Left forelimb (tissue), 1 donor: Measurements from ENCODE around the gene PRDM1.

Source experiments
- DNase-seq: peaks from one replicate; pipeline ENCODE4 v3.0.0-alpha.2; 2018; ENCODE audit warnings: low spot score

PRDM1 gene

DNA sequence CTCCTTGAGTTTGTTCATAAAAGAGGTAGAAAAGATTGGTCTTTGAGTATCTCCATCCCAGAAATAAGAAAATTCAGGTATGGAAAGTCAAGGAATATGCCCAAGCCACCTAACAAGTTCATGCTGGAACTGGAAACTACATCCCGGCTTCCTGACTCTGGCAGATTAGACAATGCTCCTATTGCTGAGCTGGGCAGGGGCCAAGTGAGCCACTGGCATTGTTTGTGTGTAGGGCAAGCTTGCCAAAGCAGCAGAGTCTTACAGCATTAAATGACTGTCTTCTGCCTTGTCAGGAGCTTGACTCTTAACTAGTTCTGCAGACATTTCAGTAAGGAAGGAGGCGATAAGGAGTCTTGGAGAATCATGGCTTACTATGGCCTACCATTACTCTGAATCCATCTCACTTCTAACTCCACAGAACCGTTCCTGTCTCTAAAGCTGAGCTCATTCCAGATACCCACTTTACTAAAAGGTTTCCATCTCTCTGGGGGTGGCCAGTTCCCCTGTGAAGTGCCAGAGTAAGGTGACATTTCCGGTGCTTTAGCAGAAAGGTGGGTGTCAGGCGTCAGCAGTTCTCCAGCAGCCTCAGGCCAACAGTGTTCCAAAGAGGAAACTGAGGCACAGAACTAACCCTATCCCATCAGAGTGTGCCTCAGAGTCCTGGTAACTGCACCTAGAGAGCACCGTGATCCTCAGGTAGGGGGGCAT lies 30.1 kb downstream of the PRDM1 start:
- no peak for DNase-seq

DNA sequence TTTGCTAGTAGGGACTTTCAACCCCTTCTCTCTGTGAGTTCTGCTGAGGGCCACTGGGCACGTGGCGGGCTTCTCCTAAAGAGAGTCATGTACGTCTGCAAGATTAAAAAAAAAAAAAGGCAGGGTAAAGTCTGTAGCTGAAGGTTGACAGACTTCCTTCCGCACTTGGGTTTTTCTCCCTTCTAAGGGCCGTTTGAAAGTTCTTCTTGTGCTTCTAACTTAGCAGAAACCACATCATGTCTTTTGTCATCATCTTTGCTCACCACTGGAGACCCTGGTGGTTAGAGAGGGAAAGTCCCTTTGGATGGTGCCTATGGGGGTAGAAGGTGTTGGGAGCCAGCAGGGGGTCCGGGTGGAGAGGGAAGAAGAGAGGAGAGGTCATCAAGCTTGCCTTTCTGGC lies 31.4 kb downstream of the PRDM1 start:
- DNase-seq = no peak

DNA sequence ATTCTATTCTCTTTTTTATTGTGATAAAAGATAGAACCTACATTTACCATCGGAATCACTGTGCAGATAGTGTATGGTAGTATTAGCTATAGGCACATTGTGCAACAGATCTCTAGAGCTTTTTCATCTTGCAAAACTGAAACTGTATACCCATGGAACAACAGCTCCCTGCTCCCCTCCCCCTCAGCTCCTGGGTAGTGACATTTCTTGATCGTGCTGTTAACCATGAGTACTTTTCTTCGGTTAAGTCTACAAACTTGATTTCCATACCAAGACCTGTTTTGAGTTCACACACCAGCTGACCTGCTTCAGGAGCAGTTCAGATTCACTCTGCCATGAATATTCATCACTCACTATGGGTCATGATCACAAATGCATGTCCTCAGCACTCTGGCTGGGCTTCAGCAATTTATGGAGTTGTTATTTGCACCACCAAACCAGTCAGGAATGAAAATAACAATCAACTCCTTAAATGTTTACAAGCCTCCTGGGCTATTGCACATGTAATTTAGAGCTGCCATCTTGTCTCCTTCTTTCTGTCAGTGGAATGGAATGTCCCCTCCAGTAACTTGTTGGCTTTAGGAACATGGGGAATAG lies 32.8 kb downstream of the PRDM1 start:
- no peak for DNase-seq

DNA sequence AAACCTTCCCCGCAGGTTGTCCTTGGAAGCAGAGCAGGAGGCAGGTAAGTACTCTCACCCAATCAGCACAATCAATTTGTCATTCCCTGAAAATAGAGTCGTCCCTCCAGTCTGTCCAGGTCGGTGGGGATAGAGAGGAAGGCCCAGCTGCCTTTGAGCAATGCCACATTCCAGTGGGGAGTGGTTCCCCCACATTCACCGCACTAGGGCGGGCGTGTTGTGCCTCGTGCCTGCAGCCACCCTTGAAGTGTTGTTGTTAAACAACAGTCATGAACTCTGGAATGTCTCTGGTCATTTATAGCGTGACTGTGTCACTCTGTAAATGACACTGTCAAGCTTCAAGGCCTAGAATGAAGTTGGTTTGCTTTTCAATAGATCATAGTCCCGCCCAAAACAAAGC lies 33.4 kb downstream of the PRDM1 start:
- no peak for DNase-seq

DNA sequence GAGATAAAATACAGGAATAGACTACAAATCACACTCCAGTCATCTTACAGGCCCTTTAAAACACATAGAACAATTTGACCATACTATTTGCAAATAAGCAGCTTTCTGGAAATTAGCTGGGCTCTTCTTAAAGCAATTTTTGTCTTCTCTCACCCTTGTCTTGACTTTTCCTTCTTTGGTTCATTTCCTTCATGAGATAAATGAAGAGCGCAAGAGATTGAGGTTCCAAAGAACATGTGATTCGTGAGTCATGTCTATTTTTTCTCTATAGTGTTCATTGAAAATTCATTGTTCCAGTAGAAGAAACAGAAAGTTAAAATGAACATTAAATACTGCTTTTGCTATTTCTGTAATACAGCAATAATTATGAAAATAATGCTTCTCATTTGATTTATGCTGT lies 33.9 kb downstream of the PRDM1 start:
- DNase-seq = no peak

DNA sequence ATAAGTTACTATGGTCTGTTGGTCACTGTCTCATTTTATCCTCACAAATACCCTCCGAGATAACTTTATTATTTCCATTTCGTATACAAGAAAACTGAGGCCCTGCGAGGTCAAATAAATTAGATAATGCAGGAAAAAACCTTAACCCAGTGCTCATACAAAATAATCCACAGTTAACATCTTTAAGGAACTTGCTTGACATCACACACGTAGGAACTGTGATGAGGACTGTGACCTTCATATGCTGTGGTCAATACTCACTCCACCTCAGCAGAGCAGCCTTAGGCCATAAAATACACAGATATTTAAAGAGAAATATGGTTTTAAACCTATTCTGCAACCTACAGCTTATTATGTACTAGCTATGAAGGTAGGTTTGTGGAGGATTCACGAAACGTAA lies 34.3 kb downstream of the PRDM1 start:
- no peak for DNase-seq

DNA sequence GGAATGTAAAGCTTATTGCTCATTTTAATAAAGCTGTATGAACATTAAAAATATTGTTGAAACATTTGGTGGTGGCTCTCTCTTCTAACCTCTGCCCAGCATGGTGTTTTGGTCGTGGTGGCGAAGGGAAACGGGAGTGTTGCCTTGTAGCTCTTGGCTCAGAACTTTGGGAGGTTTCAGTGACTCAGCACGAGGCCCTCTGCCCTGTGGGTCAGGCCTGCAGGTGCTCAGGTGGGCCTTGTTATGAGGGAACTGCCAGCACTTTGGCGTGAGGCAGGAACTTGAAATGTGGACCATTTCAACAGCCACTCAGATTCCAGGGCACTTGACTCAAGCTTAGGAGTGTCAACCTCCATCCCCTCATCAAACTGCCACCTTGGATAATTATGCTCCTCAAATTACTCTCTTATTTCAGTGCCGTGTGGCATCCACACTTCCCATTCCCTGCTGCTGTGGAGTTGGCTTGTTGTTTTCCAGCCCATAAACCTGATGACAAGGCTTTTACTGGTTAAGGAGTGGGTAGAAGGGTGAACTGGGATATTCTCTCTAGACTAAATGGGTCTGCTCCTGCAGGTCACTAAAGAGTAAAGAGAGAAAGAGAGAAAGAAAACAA lies 36.3 kb downstream of the PRDM1 start:
- DNase-seq = no peak

DNA sequence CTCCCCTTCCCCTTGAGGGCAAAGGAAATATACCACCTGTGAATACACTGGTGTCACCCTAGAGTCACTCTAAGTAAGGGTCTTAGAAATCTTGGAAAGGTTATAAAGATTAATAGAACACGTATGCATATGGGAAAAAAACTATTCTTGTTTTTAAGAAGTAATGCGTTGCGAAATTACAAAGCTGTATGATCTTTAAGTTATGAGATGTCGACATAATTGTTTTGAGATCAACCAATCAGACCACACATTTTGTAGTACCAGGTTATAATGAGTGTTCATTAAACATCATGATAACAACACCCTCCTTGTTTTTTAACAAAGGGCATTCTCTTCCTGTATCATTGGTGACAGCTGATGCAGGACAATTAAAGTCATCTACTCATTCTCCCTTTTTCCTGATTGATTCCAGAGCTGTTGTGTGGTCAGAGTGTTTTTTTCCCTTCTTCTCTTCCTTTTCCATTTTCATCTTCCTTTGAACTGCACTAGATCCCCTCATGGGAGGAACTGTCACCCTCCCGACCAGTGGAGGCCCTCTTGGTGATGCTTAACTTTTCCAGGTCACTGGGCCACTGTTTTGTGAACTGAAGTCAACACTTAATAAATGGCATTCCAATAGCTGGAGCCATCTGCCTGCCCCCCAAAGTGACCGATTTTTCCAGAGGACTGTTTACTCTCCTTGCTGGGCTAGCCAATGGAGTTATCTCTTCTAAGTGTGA lies 37.0 kb downstream of the PRDM1 start:
- no peak for DNase-seq

DNA sequence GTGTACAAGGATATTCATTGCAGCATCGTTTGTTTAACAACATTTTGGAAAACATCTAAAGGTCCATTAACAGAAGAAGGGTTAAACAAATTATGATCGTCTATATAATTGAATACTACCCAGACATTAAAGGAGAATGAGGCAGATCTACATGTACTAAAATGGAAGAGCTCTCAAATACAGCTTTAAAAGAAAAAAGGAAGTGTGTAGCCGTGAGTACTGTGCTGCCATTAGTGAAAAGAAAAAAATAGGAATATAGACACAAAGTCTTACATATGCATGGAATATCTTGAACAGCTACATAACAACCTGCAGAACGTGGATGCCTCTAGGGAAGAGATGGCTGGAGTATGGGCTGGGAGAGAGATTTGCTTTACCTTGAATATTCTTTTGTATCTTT lies 37.9 kb downstream of the PRDM1 start:
- DNase-seq = no peak

DNA sequence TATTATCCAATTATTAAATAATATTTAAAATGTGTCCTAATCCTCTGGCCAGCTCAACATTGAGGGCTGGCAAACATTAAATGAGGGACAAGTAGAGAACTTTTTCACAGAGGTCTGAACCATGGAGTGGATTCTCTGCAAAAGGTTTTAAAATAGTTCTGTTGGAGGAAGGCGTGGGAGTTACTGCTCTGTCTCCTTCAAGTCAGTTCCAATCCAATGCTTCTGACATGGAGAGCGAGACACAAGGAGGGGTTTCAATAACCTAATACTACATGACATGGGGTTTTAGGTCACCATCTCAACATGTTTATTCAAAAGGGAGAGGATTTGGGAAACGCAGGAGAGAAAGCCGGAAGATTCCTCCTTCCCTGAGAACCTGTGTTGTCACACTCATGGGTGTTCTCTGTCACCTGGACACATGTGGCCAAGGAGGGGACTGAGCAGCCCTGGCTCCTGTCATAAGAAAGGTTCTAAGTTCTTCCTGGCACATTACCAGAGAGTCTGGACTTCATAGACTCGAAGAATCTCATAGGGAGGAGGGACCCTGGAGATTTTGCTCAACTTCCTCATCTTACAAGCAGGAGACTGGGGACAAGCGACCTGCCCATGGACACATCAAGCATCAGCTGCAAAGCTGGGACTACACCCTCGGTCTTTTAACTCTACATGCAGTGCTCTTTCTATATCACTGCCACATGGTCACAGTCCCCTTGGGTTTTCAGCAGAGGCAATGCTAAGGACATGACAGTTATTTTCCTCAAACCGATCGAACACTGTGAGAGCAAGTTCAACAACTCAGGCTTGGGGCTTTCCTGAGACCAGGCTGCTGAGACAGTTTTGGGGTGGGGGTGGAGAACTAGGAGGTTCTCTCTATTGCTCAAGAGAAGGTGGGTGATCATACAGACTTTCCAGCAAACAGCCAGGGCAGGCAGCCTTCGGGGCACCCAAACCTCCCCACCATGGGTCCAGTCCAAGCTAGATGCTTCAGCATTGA lies 38.6 kb downstream of the PRDM1 start:
- no peak for DNase-seq

DNA sequence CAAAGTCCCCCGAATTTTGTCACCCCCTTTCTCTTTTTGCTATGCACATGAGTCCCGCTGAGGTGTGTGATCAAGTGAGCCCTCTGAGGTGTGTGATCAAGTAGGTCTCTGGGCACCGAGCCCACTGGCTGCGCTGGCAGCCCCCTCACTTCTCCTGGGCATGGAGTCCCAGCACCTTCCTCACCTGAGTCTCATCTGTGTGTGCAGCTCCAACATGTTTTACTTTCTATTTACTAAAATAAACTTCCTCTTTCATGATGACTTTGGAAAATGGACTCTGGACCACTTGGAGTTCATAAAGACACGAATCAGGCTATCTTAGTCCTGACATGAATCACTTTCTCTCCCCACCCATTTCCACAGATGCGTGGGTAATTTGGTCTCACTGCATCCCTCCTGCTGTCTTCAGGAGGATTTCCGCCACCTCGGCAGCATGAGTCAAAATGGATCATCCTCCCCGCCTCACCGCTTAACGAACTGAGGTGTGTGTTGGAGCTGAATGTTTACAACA lies 39.8 kb downstream of the PRDM1 start:
- no peak for DNase-seq

DNA sequence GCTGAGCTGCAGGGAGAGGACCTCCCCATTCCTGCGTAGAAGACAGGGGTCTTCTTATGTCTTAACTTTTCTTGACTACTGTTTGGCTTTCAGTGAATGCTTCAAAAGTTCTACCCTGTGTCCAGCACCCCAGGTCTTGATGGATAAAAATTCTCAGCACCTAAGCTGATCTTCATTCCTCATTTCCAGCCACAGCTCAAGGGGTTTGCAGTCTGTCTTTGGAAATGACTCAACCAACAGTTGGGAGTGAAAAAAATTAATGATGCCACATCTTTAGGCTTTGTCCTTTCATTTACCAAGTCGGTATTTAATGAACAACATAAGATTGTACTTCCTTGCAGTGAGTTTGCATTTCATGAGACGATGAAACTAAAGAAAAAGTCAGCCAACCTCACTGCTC lies 40.3 kb downstream of the PRDM1 start:
- no peak for DNase-seq

DNA sequence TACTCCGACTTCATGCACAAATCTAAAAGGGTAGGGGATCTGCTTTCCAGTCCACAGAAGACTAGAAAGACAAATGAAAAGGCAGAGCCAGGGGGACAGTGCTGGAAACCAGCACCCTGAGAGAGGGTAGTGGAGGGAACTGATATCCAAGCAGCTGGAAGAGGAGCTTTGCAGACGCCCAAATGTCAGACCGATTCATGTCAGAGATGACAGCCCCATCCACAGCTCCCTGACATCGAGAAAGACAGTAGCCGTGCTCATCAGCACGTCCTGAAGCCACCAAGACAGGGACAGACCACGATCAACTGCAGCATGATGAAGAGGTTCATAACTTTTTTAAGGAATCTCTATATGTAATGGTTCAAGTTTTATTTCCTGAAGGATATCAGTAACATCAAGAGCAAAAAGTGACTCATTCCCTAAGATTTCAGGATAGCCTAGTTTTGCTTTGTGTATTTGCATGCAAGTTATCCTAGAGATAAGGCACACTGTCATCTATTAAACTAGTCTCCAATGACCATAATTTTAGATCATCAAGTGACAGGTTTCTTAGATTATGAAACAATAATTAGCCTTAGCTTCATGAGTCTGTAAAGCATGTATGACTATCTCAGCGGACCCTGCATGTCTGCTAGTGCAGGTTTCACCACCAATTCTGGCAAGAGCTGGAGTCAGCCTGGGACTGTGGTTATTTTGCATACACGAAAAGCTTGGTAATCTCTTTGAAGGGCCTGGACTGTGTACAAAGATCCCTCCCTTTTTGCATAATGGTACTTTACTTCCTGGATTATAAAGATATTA lies 43.0 kb downstream of the PRDM1 start:
- DNase-seq = no peak

DNA sequence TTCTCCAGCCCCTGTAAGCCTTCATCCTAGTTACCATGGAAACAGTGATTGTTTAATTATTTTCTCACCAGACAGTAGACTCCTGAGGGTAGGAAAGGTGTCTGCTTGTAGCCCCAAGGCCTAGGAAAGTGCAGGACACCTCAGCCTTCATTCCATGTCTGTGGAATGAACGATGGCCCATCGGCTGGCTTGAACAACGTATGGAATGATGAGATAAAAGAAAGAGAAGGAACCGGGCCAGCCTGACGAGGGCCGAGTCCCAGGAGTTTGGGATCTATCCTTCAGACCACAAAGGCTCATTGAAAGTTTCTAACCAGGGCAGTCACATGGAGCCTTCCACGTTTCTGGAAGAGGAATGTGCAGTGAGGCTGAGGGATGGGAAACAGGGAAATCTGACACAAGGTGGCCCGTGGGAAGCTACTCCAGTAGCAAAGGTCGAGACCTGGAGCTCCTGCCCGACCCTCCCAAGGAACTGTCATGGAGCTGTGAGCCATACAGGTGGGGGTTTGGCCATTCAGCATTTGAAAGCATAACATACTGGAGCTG lies 46.1 kb downstream of the PRDM1 start:
- DNase-seq = no peak

DNA sequence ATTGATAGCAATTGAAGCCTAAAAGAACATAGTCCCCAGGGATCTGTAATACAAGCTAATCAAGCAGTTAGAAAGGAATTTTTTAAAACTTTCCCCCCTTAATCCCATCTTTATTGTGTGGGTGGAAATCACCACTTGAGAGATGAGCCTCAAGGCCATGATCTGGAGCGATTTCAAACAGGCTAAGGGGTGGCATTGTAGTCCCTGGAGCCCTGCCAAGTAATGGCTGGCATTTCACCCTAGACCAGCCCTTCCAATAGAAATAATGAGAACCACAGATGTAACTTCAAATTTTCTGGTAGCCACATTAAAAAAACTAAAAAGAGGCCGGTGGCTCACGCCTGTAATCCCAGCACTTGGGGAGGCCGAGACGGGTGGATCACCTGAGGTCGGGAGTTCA lies 46.9 kb downstream of the PRDM1 start:
- no peak for DNase-seq

DNA sequence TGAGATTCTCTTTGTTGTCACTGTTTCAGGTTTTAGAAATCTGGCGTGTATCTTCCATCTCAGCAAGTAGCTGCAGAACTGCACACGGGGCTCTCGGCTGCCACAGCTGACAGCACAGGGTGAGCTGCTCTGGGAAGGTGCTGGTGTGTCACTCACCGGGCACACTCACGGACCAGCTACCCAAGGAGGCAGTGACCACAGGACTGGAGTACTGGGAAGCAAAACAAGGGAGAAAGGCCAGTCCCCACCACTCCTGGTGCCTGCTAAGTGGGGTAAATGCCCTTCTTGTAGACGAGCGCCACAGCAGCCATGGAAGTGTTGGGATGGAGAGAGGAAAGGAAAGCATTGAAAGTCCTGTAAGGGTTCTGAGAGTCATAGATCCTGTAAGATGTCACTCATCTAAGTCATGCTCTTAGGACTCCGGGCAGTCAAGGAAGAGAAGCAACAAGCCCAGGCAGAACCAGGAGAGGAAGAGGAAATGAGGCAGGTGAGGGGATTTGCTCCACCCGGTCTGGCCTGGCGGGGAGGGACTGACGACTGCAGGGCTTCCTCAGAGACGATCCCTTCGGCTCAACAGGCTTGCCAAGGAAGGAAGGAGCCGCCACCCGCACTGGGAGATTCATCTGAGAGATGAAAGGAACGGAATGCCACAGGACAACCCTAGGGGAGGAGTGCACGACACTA lies 48.1 kb downstream of the PRDM1 start:
- DNase-seq = no peak

DNA sequence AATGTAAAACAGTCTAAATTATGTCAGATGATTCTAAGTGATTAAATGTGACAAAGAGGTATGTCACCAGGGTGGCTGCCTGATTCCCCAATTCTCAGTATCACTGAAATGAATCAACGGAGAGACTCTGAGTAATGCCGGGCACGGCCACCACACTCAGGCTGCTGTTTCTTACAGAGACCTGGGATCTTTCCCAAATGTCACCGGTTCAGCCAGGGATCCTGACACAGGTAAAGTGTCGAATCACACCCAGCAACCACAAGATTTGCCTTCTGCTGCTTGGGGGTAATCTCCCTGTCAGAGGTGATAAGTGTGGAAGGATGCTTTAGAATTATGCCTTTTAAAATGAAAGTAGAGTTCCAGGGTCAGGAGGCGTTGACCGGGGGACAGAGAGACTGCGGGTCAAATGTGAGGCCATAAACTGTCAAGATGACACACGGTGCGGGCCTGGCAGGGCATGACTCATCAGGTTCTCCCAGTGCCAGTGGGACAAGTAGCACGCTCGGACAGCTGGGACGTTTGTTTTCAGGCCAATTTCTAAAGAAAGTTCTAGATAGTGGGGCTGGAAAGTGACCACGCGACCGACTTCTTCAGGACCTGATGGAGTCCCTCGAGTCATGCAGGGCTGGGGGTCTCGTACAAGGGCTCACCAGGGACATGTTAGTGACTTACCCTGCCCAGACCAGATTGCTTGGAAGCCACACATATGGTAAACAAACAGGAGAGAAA lies 48.9 kb downstream of the PRDM1 start:
- DNase-seq = no peak

DNA sequence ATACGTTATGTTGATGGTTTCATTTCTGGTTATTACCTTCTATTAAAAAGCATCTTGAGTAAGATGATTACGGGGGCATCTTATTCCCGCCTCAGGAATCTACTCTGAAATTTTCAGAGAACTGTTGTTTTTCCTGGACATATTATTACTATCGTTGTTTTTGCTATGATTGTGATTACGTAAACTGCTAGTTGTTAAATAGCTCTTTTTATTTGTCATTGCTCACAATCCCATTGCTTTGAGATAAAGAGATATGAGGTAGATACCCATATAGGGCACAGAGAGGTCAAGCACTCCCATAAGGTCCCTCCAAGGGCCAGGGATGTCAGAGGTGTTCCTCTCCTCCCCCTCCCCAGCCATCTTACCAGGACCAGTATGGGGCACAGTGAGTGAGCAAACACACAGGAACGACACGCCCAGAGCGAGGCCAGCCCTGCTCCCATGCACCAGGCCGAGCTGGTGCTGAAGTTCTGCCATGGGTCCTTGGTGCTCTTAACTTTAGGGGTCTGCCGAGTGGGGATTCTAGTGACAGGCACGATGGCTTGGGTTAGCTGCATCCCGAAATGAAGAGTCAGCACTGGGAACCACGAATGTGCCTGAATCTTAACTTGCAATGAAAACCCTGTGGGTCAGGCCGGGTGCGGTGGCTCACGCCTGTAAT lies 49.9 kb downstream of the PRDM1 start:
- DNase-seq = no peak

DNA sequence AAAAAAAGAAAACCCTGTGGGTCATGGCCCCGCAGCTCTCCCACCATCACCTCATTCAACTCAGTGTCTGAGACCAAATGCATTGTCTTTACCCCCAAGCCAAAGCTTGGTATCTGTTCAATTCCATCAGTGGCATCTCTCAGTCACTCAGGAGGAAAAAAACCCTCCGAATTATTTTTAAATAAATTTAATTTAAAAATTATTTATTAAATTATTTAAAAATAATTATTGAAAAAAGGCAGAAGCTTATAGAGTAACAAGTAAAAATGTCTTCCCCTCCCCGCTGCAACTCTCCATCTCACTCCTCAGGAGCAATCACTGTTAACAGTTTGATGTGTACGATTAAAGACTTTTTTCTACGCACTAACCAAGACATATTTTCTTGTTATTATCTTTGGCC lies 50.7 kb downstream of the PRDM1 start:
- no peak for DNase-seq
